GM23338 (cell line): ENCODE data around the gene DHRSX. TPM values are rescaled to one million over a fixed set of nuclear protein-coding genes. Genes with fewer than 3 reads are reported as not detected.

ENCODE experiments used
- ATAC-seq: fragments of 200-7000 bp; cut with Tn5 transposase; 3 replicates; pipeline ENCODE4 v1.9.1; 2020
- DNase-seq: peaks from one replicate; pipeline ENCODE4 v3.0.0-alpha.2; 2015; ENCODE audit warnings: low spot score
- H2AFZ ChIP-seq: fragments of 200-600 bp; sonication (generic); 2 replicates; pipeline ENCODE4 v1.8.0; 2016; ENCODE audit warnings: antibody characterized with exemption, mild to moderate bottlenecking, moderate library complexity
- H3F3A ChIP-seq: fragments of 200-600 bp; sonication (generic); replicated peaks from 2 replicates; pipeline ENCODE4 v1.8.0; 2017; ENCODE audit warnings: antibody characterized with exemption, mixed run types, low read depth
- H3K27ac ChIP-seq: fragments of 200-600 bp; sonication (generic); 2 replicates; pipeline ENCODE4 v1.6.1; 2016; ENCODE audit warnings: low read depth
- H3K27me3 ChIP-seq: fragments of 200-600 bp; sonication (generic); 2 replicates; pipeline ENCODE4 v1.8.0; 2016; ENCODE audit warnings: mild to moderate bottlenecking, mixed run types, moderate library complexity; ENCODE audit not compliant: insufficient read depth
- H3K36me3 ChIP-seq: fragments of 200-600 bp; sonication (generic); 2 replicates; pipeline ENCODE4 v1.8.0; 2016; ENCODE audit warnings: mild to moderate bottlenecking; ENCODE audit not compliant: insufficient read depth
- H3K4me1 ChIP-seq: fragments of 200-600 bp; sonication (generic); 2 replicates; pipeline ENCODE4 v1.8.0; 2016; ENCODE audit warnings: mild to moderate bottlenecking, moderate library complexity; ENCODE audit not compliant: insufficient read depth
- H3K4me2 ChIP-seq: fragments of 200-600 bp; sonication (generic); 2 replicates; pipeline ENCODE4 v1.7.1; 2017; ENCODE audit warnings: mixed run types
- H3K4me3 ChIP-seq: fragments of 200-600 bp; sonication (generic); 2 replicates; pipeline ENCODE4 v1.6.1; 2016; ENCODE audit warnings: mixed run types
- H3K79me2 ChIP-seq: fragments of 200-600 bp; sonication (generic); replicated peaks from 2 replicates; pipeline ENCODE4 v1.8.0; 2017; ENCODE audit warnings: mild to moderate bottlenecking; ENCODE audit not compliant: insufficient read depth
- H3K9me2 ChIP-seq: fragments of 200-600 bp; sonication (generic); 2 replicates; pipeline ENCODE4 v1.8.0; 2017; ENCODE audit not compliant: insufficient read depth
- H4K20me1 ChIP-seq: fragments of 200-600 bp; sonication (generic); replicated peaks from 2 replicates; pipeline ENCODE4 v1.8.0; 2017; ENCODE audit warnings: mild to moderate bottlenecking; ENCODE audit not compliant: insufficient read depth
- H3K27ac Mint-ChIP-seq: 2 replicates; pipeline ENCODE4 v1.8.0; 2020; ENCODE audit warnings: inconsistent platforms, mild to moderate bottlenecking, moderate library complexity, mixed read lengths
- H3K27me3 Mint-ChIP-seq: 3 replicates; pipeline ENCODE4 v1.8.0; 2022; ENCODE audit warnings: low read depth, mild to moderate bottlenecking, moderate library complexity, mixed read lengths, inconsistent platforms; ENCODE audit not compliant: insufficient read depth, poor library complexity
- H3K36me3 Mint-ChIP-seq: 3 replicates; pipeline ENCODE4 v1.8.0; 2021; ENCODE audit warnings: low read depth, mild to moderate bottlenecking, inconsistent platforms, moderate library complexity, mixed read lengths
- H3K4me1 Mint-ChIP-seq: 3 replicates; pipeline ENCODE4 v1.8.0; 2020; ENCODE audit warnings: mild to moderate bottlenecking, inconsistent platforms, mixed read lengths
- H3K4me3 Mint-ChIP-seq: 3 replicates; pipeline ENCODE4 v1.8.0; 2021; ENCODE audit warnings: moderate library complexity, mild to moderate bottlenecking, inconsistent platforms, mixed read lengths
- H3K9me3 Mint-ChIP-seq: 3 replicates; pipeline ENCODE4 v1.8.0; 2020; ENCODE audit warnings: moderate library complexity, mild to moderate bottlenecking, inconsistent platforms, mixed read lengths
- CREB1 ChIP-seq: fragments of 250-450 bp; sonication (Bioruptor Pico); IDR thresholded peaks from 2 replicates; pipeline ENCODE4 v1.5.0; 2020; ENCODE audit warnings: low read depth, mild to moderate bottlenecking, moderate library complexity
- CTCF ChIP-seq, 2 experiments: fragments of 200-600 bp in 1 of 2; sonication (generic) in 1 of 2; conservative IDR thresholded peaks; 2 replicates each; pipeline versions ENCODE4 v1.5.1 to v1.6.1; 2016 to 2017; ENCODE audit warnings: antibody characterized with exemption in 2 of 2, low read depth in 2 of 2, mild to moderate bottlenecking in 2 of 2, moderate library complexity in 1 of 2
- ETS1 ChIP-seq: IDR thresholded peaks from 2 replicates; pipeline ENCODE4 v1.6.1; 2016; ENCODE audit warnings: antibody characterized with exemption
- EZH2 ChIP-seq: fragments of 200-600 bp; sonication (generic); IDR thresholded peaks from one replicate; pipeline ENCODE4 v1.8.0; 2017; ENCODE audit warnings: antibody characterized with exemption, mild to moderate bottlenecking, low read depth; ENCODE audit not compliant: unreplicated experiment
- EZH2phosphoT487 ChIP-seq: fragments of 200-600 bp; sonication (generic); IDR thresholded peaks from one replicate; pipeline ENCODE4 v1.8.1; 2018; ENCODE audit warnings: antibody characterized with exemption; ENCODE audit not compliant: unreplicated experiment
- JUNB ChIP-seq: IDR thresholded peaks from one replicate; pipeline ENCODE4 v1.6.1; 2016; ENCODE audit warnings: antibody characterized with exemption; ENCODE audit not compliant: unreplicated experiment
- NANOG ChIP-seq: IDR thresholded peaks from 2 replicates; pipeline ENCODE4 v1.6.1; 2016; ENCODE audit warnings: antibody characterized with exemption, borderline replicate concordance
- POLR2AphosphoS5 ChIP-seq: IDR thresholded peaks from 2 replicates; pipeline ENCODE4 v1.6.1; 2016; ENCODE audit warnings: antibody characterized with exemption, low read depth
- STAT1 ChIP-seq: IDR thresholded peaks from one replicate; pipeline ENCODE4 v1.6.1; 2016; ENCODE audit warnings: antibody characterized with exemption; ENCODE audit not compliant: unreplicated experiment
- ZNF114 ChIP-seq: fragments of 250-450 bp; sonication (Bioruptor Pico); IDR thresholded peaks from 2 replicates; pipeline ENCODE4 v1.5.0; 2020; ENCODE audit warnings: mild to moderate bottlenecking, moderate library complexity
- ZNF331 ChIP-seq: fragments of 250-450 bp; sonication (Bioruptor Pico); IDR thresholded peaks from 2 replicates; pipeline ENCODE4 v1.5.0; 2020; ENCODE audit warnings: low read depth, mild to moderate bottlenecking, moderate library complexity
- ZNF462 ChIP-seq: fragments of 250-450 bp; sonication (Bioruptor Pico); IDR thresholded peaks from 2 replicates; pipeline ENCODE4 v1.5.0; 2020; ENCODE audit warnings: mild to moderate bottlenecking, moderate library complexity
- polyA plus RNA-seq: library from polyadenylated mRNA; unstranded; fragments of >200 nt; fragmentation: Nextera tagmentation; extraction: Ambion mirVana; gene quantifications from 2 replicates; pipeline ENCODE4 v1.2.1, GENCODE V29; 2016
- total RNA-seq: library from RNA; depleted of rRNA; stranded (reverse); fragments of >200 nt; shearing (Covaris generic); gene quantifications from 2 replicates; pipeline ENCODE4 v1.2.3, GENCODE V29; 2014

The DHRSX gene
- total and polyA plus RNA-seq, 2 experiments from 2014 or later: 33.9 to 43.0 TPM

DNA sequence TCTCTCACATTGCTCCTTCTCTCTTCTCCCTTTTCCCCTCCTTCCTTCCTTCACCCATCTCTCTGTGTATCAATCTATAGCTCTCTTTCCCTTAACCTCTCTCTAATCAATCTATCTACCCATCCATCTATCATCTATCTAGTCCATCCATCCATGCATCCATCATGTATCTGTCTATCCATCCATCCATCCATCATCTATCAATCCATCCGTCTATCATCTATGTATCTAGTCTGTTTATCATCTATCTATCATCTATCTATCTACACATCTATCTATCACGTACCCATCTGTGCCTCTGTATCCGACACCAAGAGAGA is 307.5 kb downstream of the DHRSX start (continued):
- TF ChIP-seq CTCF (conservative IDR thresholded peaks at IDR 0.05; ENCODE audit: low read depth in 2 of 2) (no peak), ZNF331 (CRISPR knock-in tag) (no peak), POLR2AphosphoS5 (no peak), ZNF114 (no peak), ETS1 (no peak), NANOG (no peak), EZH2phosphoT487 (no peak)

- no peaks in the 10 kb centered on the region for H3K79me2 ChIP-seq
- Mint-ChIP-seq H3K4me3 (no peak overlapping the region), H3K27ac (no peak overlapping the region), H3K4me1 (peaks cover 18% of the 10 kb centered on the region), H3K9me3 (peaks cover 19% of the 10 kb centered on the region), H3K36me3 (peaks cover 22% of the 10 kb centered on the region), H3K27me3 (peaks cover 9% of the 10 kb centered on the region)
- no peak overlapping the region for H3K4me3 ChIP-seq
- H3F3A ChIP-seq: no peaks in the 10 kb centered on the region
- no peaks in the 10 kb centered on the region for H3K27me3 ChIP-seq
- peaks cover 8% of the 10 kb centered on the region; the same call in 1 of the 2 replicates for H3K4me1 ChIP-seq
- H3K27ac ChIP-seq: no peak overlapping the region
- no peak for TF ChIP-seq NANOG
- TF ChIP-seq EZH2: no peak
- TF ChIP-seq POLR2AphosphoS5: no peak
- TF ChIP-seq ZNF462 (CRISPR knock-in tag): no peak
- TF ChIP-seq EZH2phosphoT487: no peak
- no peak for TF ChIP-seq JUNB
- TF ChIP-seq CREB1 (CRISPR knock-in tag): no peak
- no peak for TF ChIP-seq STAT1
- H2AFZ ChIP-seq: no peak overlapping the region
- H3K4me2 ChIP-seq: no peak overlapping the region
- ATAC-seq (no peak), DNase-seq (no peak)
- no peaks in the 10 kb centered on the region for H3K36me3 ChIP-seq
- no peaks in the 10 kb centered on the region for H3K9me2 ChIP-seq
- H4K20me1 ChIP-seq: no peaks in the 10 kb centered on the region
Measured at GRCh38 chrX:2192584-2193272, 308.0 kb downstream of the DHRSX start.
